CD4-positive, alpha-beta T cell treated with Interleukin-4 for 1 hour (primary cell): ENCODE measurements around the gene REXO4.
"Not testable (repeated sequence)": the region's sequence is repeated elsewhere in the genome, so short reads cannot be mapped to it uniquely, and the experiment has no call there.

ENCODE experiments used
- DNase-seq, 2 donors: peaks; one replicate each; pipeline ENCODE4 v3.0.0-alpha.2; 2020 to 2022

Gene REXO4

GRCh38 chr9:133385452-133385851 lies 32.4 kb downstream of the REXO4 start:
- DNase-seq = no peak

- no peak for DNase-seq
Measured at GRCh38 chr9:133384736-133385321, 33.0 kb downstream of the REXO4 start.

- DNase-seq = no peak
Measured at GRCh38 chr9:133383438-133383837, 34.4 kb downstream of the REXO4 start.

- no peak for DNase-seq
Measured at GRCh38 chr9:133382507-133383141, 35.2 kb downstream of the REXO4 start.

- no peak for DNase-seq
Measured at GRCh38 chr9:133380734-133381133, 37.1 kb downstream of the REXO4 start.

- no peak for DNase-seq
Measured at GRCh38 chr9:133379153-133380086, 38.4 kb downstream of the REXO4 start.

- no peak for DNase-seq
Measured at GRCh38 chr9:133378408-133378962, 39.3 kb downstream of the REXO4 start.

- no peak for DNase-seq
Measured at GRCh38 chr9:133377721-133378216, 40.0 kb downstream of the REXO4 start.

GRCh38 chr9:133377280-133377679 lies 40.5 kb downstream of the REXO4 start:
- DNase-seq = not testable (repeated sequence)

- peak; percentile 94 to 95 for DNase-seq
Measured at GRCh38 chr9:133375724-133376654, 41.8 kb downstream of the REXO4 start, which contains the start of the genes STKLD1 and SURF4. Gene STKLD1, plus strand, starts transcription at chr9:133376366. Its CDS starts 108 bp downstream, at chr9:133376474. Gene SURF4, minus strand, starts transcription at chr9:133376060. Its CDS starts 91 bp downstream, at chr9:133375969.

- DNase-seq = no peak
Measured at GRCh38 chr9:133375116-133375723, 42.6 kb downstream of the REXO4 start.

- DNase-seq = peak; percentile 19 to 65
Measured at GRCh38 chr9:133374612-133375115, 43.1 kb downstream of the REXO4 start.

- no peak for DNase-seq
Measured at GRCh38 chr9:133372144-133372543, 45.7 kb downstream of the REXO4 start.

- DNase-seq = peak; percentile 64 to 80
Measured at GRCh38 chr9:133371261-133371711, 46.5 kb downstream of the REXO4 start.

- DNase-seq = peak; percentile 61 to 81
Measured at GRCh38 chr9:133370685-133371084, 47.1 kb downstream of the REXO4 start.

- DNase-seq = no peak
Measured at GRCh38 chr9:133369933-133370332, 47.9 kb downstream of the REXO4 start.

- DNase-seq = no peak
Measured at GRCh38 chr9:133369422-133369821, 48.4 kb downstream of the REXO4 start.

GRCh38 chr9:133368249-133368881 lies 49.4 kb downstream of the REXO4 start:
- DNase-seq = no peak

GRCh38 chr9:133367778-133368177 lies 50.0 kb downstream of the REXO4 start:
- DNase-seq = no peak

- DNase-seq = no peak
Measured at GRCh38 chr9:133367221-133367620, 50.6 kb downstream of the REXO4 start.
